Esophagus mucosa (tissue), 1 donor: Measurements from ENCODE around the gene IL2RA. TPM values are rescaled to one million over a fixed set of nuclear protein-coding genes. Genes with fewer than 3 reads are reported as not detected.
"Not testable (repeated sequence)": the region's sequence is repeated elsewhere in the genome, so short reads cannot be mapped to it uniquely, and the experiment has no call there.

Experiments used
- ATAC-seq: fragments of 200-7000 bp; cut with Tn5 transposase; one replicate; pipeline ENCODE4 v1.9.1; 2020
- total RNA-seq: library from RNA; stranded (reverse); gene quantifications from one replicate; pipeline ENCODE4 v1.2.4, GENCODE V29; 2023
- donor health status: DM: yes; HTN: yes; CAD: no.

IL2RA gene
- total RNA-seq, 1 donor from 2014 or later, result 1.4 TPM

- ATAC-seq, result no peak
These were observed 49.9 kb downstream of the IL2RA start for GRCh38 chr10:6012121-6012905.

GRCh38 chr10:6011558-6011957, 50.6 kb downstream of the IL2RA start:
- no peak for ATAC-seq

GRCh38 chr10:6010569-6010968, 51.6 kb downstream of the IL2RA start:
- no peak for ATAC-seq

GRCh38 chr10:6009961-6010360, 52.2 kb downstream of the IL2RA start:
- ATAC-seq, result no peak

GRCh38 chr10:6009150-6009549, 53.0 kb downstream of the IL2RA start:
- no peak for ATAC-seq

GRCh38 chr10:6008497-6009142, 53.5 kb downstream of the IL2RA start:
- ATAC-seq, result no peak

- no peak for ATAC-seq
These were observed 55.2 kb downstream of the IL2RA start for GRCh38 chr10:6006991-6007390.

GRCh38 chr10:6006546-6006945, 55.6 kb downstream of the IL2RA start:
- ATAC-seq, result no peak

GRCh38 chr10:6005856-6006395, 56.2 kb downstream of the IL2RA start:
- no peak for ATAC-seq

GRCh38 chr10:6005161-6005804, 56.9 kb downstream of the IL2RA start:
- not testable (repeated sequence) for ATAC-seq

GRCh38 chr10:6002809-6003510, 59.2 kb downstream of the IL2RA start:
- ATAC-seq, result no peak

- peak; percentile 17 for ATAC-seq
These were observed 62.6 kb downstream of the IL2RA start for GRCh38 chr10:5999440-6000165.

- no peak for ATAC-seq
These were observed 65.5 kb downstream of the IL2RA start for GRCh38 chr10:5996696-5997095.

- ATAC-seq, result no peak
These were observed 69.8 kb downstream of the IL2RA start for GRCh38 chr10:5992398-5992797.

- ATAC-seq, result no peak
These were observed 70.5 kb downstream of the IL2RA start for GRCh38 chr10:5991708-5992107.

GRCh38 chr10:5989756-5990155, 72.4 kb downstream of the IL2RA start:
- ATAC-seq, result no peak

GRCh38 chr10:5988336-5988920, 73.7 kb downstream of the IL2RA start:
- no peak for ATAC-seq

- ATAC-seq, result no peak
These were observed 74.4 kb downstream of the IL2RA start for GRCh38 chr10:5987747-5988146.

- no peak for ATAC-seq
These were observed 77.1 kb downstream of the IL2RA start for GRCh38 chr10:5985029-5985428.

- no peak for ATAC-seq
These were observed 78.4 kb downstream of the IL2RA start for GRCh38 chr10:5983774-5984173.

- ATAC-seq, result no peak
These were observed 80.6 kb downstream of the IL2RA start for GRCh38 chr10:5981529-5981928.

- no peak for ATAC-seq
These were observed 84.0 kb downstream of the IL2RA start for GRCh38 chr10:5978230-5978489.
